A549 treated with AZD9567 at 1 μM for 4 hours (cell line): ENCODE measurements around the gene HS3ST3B1. TPM values are rescaled to one million over a fixed set of nuclear protein-coding genes. Genes with fewer than 3 reads are reported as not detected.

Experiments
- total RNA-seq: library from RNA; stranded (reverse); fragments of 200-300 nt; extraction: Qiagen RNA extraction; gene quantifications from 5 replicates; pipeline ENCODE4 v1.2.3, GENCODE V29; 2022; ENCODE audit not compliant: insufficient read depth

HS3ST3B1 gene
- 0.35 to 0.88 TPM (median 0.79 TPM) in 5 replicates for total RNA-seq

DNA sequence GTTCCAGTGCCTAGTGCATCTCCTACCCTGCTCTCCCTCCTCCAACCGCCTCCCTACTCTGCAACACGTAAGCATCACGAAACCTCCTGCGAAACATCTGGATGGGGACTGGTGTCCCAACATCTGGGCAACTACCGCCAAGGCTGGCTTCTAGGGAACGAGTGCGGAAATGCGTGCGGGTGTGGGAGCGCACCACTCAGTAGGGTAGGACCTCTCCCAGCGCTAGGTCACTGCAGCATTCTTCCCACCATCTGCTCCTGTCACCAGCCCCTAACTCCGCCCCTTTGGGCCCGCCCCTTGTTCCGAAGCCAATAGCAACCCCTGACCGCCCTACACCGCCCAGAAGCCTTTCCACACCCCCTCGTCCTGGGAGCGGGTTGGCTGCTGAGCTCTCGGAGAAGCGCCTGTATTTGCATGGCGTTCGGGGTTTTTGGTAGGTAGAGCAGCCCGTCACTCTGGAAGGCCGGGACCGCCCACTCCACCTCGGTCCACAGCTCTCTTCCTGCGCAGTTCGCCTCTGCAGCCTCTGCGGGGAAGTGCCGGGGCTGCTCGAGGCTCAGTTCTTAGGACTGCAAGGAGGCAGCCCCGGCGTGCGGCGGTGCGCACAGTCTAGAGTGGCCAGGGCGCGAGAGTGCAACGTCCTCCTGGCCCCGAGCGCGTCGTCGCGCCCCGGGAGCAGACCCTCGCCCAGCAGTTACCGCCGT, at the start of gene HS3ST3B1:
Gene HS3ST3B1, plus strand, starts transcription at position 507 of the 704 bp plus-strand sequence. CDS start 438 bp downstream, outside the sequence.

Other genes starting within 250 kb of the HS3ST3B1 start
- 17.9 to 29.5 TPM (median 18.8 TPM) in 5 replicates for gene COX10, start 231.6 kb upstream of the HS3ST3B1 start, total RNA-seq
- not detected in 5 replicates for gene CDRT15, start 64.2 kb upstream of the HS3ST3B1 start, total RNA-seq